GM19099 (cell line): ENCODE measurements around the gene CYP4Z1.

Experiments
- POLR2A ChIP-seq: IDR thresholded peaks from 3 replicates; pipeline ENCODE4 v1.6.1; 2011; ENCODE audit warnings: low read depth; ENCODE audit not compliant: insufficient read length; ENCODE audit errors: extremely low read depth

The CYP4Z1 gene

GRCh38 chr1:47147047-47147785 is 80.2 kb downstream of the CYP4Z1 start:
- TF ChIP-seq POLR2A, result no peak

GRCh38 chr1:47160716-47161115 is 93.7 kb downstream of the CYP4Z1 start:
- no peak for TF ChIP-seq POLR2A

- no peak for TF ChIP-seq POLR2A
These were observed 94.4 kb downstream of the CYP4Z1 start for GRCh38 chr1:47161298-47162040.

GRCh38 chr1:47164552-47164951 is 97.5 kb downstream of the CYP4Z1 start:
- no peak for TF ChIP-seq POLR2A
